Liver (tissue), 9 donors: ENCODE measurements around the gene KLHL12. TPM values are rescaled to one million over a fixed set of nuclear protein-coding genes. Genes with fewer than 3 reads are reported as not detected.

Source experiments
- DNase-seq: peaks from one replicate; pipeline ENCODE4 v3.0.0-alpha.2; 2017; ENCODE audit warnings: low spot score
- H3K27ac ChIP-seq, 2 donors: one replicate each; pipeline ENCODE4 v1.7.0; 2013; ENCODE audit warnings: inconsistent platforms in 2 of 2, low read length in 2 of 2, control low read depth in 1 of 2, low read depth in 1 of 2, mild to moderate bottlenecking in 1 of 2
- H3K27me3 ChIP-seq, 4 donors: one replicate each; pipeline versions ENCODE4 v1.6.1 to v1.7.0; 2013; ENCODE audit warnings: low read length in 3 of 4, inconsistent platforms in 1 of 4, mild to moderate bottlenecking in 1 of 4, moderate library complexity in 1 of 4; ENCODE audit not compliant: control insufficient read depth in 4 of 4, insufficient read depth in 4 of 4
- H3K36me3 ChIP-seq, 4 donors: one replicate each; pipeline versions ENCODE4 v1.6.1 to v1.7.0; 2013; ENCODE audit warnings: low read length in 3 of 4, mild to moderate bottlenecking in 3 of 4, low read depth in 1 of 4, moderate library complexity in 1 of 4; ENCODE audit not compliant: control insufficient read depth in 4 of 4, insufficient read depth in 3 of 4
- H3K4me1 ChIP-seq, 4 donors: one replicate each; pipeline versions ENCODE4 v1.6.1 to v1.7.0; 2013; ENCODE audit warnings: low read length in 3 of 4, mild to moderate bottlenecking in 3 of 4, moderate library complexity in 1 of 4; ENCODE audit not compliant: control insufficient read depth in 4 of 4, insufficient read depth in 4 of 4
- H3K4me3 ChIP-seq, 3 donors: one replicate each; pipeline versions ENCODE4 v1.6.1 to v1.7.0; 2013; ENCODE audit warnings: low read length in 3 of 3, control low read depth in 1 of 3, low read depth in 1 of 3, mild to moderate bottlenecking in 1 of 3
- H3K9ac ChIP-seq, 2 donors: one replicate each; pipeline ENCODE4 v1.7.0; 2013; ENCODE audit warnings: low read length in 2 of 2, mild to moderate bottlenecking in 2 of 2, moderate library complexity in 2 of 2, control low read depth in 1 of 2, low read depth in 1 of 2
- H3K9me3 ChIP-seq, 4 donors: one replicate each; pipeline versions ENCODE4 v1.6.1 to v1.7.0; 2013; ENCODE audit warnings: low read length in 3 of 4; ENCODE audit not compliant: control insufficient read depth in 4 of 4
- CTCF ChIP-seq: fragments of 150-350 bp; IDR thresholded peaks from 2 replicates; pipeline ENCODE4 v1.5.1; 2017; ENCODE audit warnings: improper control_type of control experiment, low read depth, low read length; ENCODE audit not compliant: missing input control
- EGR1 ChIP-seq, 2 donors: IDR thresholded peaks; 2 replicates each; pipeline ENCODE4 v1.6.1; 2016 to 2018; ENCODE audit warnings: antibody characterized with exemption in 2 of 2, low read depth in 2 of 2
- FOXA1 ChIP-seq: IDR thresholded peaks from 2 replicates; pipeline ENCODE4 v1.6.1; 2016; ENCODE audit warnings: antibody characterized with exemption
- FOXA2 ChIP-seq: IDR thresholded peaks from 2 replicates; pipeline ENCODE4 v1.6.1; 2016; ENCODE audit warnings: antibody characterized with exemption
- GABPA ChIP-seq, 2 donors: IDR thresholded peaks in 1 of 2; conservative IDR thresholded peaks in 1 of 2; 2 replicates each; pipeline ENCODE4 v1.6.1; 2016; ENCODE audit warnings: antibody characterized with exemption in 2 of 2, mild to moderate bottlenecking in 1 of 2, moderate library complexity in 1 of 2
- HNF4A ChIP-seq, 2 donors: conservative IDR thresholded peaks; 2 replicates each; pipeline ENCODE4 v1.6.1; 2016; ENCODE audit warnings: antibody characterized with exemption in 2 of 2, mild to moderate bottlenecking in 2 of 2
- HNF4G ChIP-seq: IDR thresholded peaks from 2 replicates; pipeline ENCODE4 v1.6.1; 2016; ENCODE audit warnings: antibody characterized with exemption
- JUND ChIP-seq, 2 donors: IDR thresholded peaks; 2 replicates each; pipeline ENCODE4 v1.6.1; 2016; ENCODE audit warnings: antibody characterized with exemption in 2 of 2
- NR2F2 ChIP-seq: IDR thresholded peaks from 2 replicates; pipeline ENCODE4 v1.6.1; 2016; ENCODE audit warnings: antibody characterized with exemption
- RAD21 ChIP-seq, 2 donors: IDR thresholded peaks; 2 replicates each; pipeline ENCODE4 v1.6.1; 2016; ENCODE audit warnings: antibody characterized with exemption in 2 of 2, mild to moderate bottlenecking in 2 of 2
- RXRA ChIP-seq, 2 donors: IDR thresholded peaks; 2 replicates each; pipeline ENCODE4 v1.6.1; 2017 to 2018; ENCODE audit warnings: antibody characterized with exemption in 2 of 2, mild to moderate bottlenecking in 1 of 2
- SP1 ChIP-seq: IDR thresholded peaks from 2 replicates; pipeline ENCODE4 v1.6.1; 2018; ENCODE audit warnings: antibody characterized with exemption, mild to moderate bottlenecking
- TAF1 ChIP-seq: conservative IDR thresholded peaks from 2 replicates; pipeline ENCODE4 v1.6.1; 2016; ENCODE audit warnings: antibody characterized with exemption, mild to moderate bottlenecking
- YY1 ChIP-seq: IDR thresholded peaks from 2 replicates; pipeline ENCODE4 v1.6.1; 2016; ENCODE audit warnings: antibody characterized with exemption, mild to moderate bottlenecking
- ZBTB33 ChIP-seq: IDR thresholded peaks from 2 replicates; pipeline ENCODE4 v1.6.1; 2016; ENCODE audit warnings: antibody characterized with exemption
- WGBS: extraction: QIAGEN DNeasy Blood & Tissue Kit; methylation state at CpG from one replicate; pipeline ENCODE4 v1.1.7; 2013; 5-methylcytosine and 5-hydroxymethylcytosine counted together
- polyA plus RNA-seq, 2 donors: library from polyadenylated mRNA; stranded (reverse) in 1 of 2; unstranded in 1 of 2; fragments of 200-250 nt in 1 of 2; fragments of >200 nt in 1 of 2; fragmentation: Nextera tagmentation in 1 of 2; extraction: Ambion mirVana in 1 of 2; gene quantifications; one replicate each; pipeline versions ENCODE4 v1.2.1 to v1.2.3, GENCODE V29; 2013 to 2015
- total RNA-seq, 2 donors: library from RNA; depleted of rRNA; stranded (reverse); fragments of >200 nt; gene quantifications; one replicate each; pipeline ENCODE4 v1.2.3, GENCODE V29; 2014
- TF ChIP-seq, protein P1 (sequence below): IDR thresholded peaks from 2 replicates; pipeline ENCODE4 v1.6.1; 2016; ENCODE audit warnings: antibody characterized with exemption
- TF ChIP-seq, protein P2 (sequence below): IDR thresholded peaks from 2 replicates; pipeline ENCODE4 v1.6.1; 2016; ENCODE audit warnings: antibody characterized with exemption
- TF ChIP-seq, protein P3 (sequence below): IDR thresholded peaks from 2 replicates; pipeline ENCODE4 v1.6.1; 2016; ENCODE audit warnings: antibody characterized with exemption, mild to moderate bottlenecking
- donor health status: healthy.
- donor health status: healthy.
- donor health status: healthy.
- donor health status: healthy.
- donor health status: healthy.

KLHL12 gene
- total and polyA plus RNA-seq, 4 donors, result 7.2 to 17.5 (median 10.4) TPM

GRCh38 chr1:202861420-202862132 lies 65.5 kb downstream of the KLHL12 start:
- Histone ChIP-seq H3K9ac (peak overlapping the region in 1 of 2 donors; percentile 20), H3K36me3 (no peaks in the 10 kb centered on the region), H3K4me3 (peak overlapping the region; percentile 67 to 78 (median 74)), H3K27ac (peak overlapping the region; percentile 71 to 73), H3K27me3 (no peaks in the 10 kb centered on the region), H3K4me1 (peaks cover 1 to 28% (median 16%) of the 10 kb centered on the region in 4 donors), H3K9me3 (no peaks in the 10 kb centered on the region)
- peak; percentile 89 for DNase-seq
- TF ChIP-seq CTCF, result no peak
- TF ChIP-seq, protein P1, sequence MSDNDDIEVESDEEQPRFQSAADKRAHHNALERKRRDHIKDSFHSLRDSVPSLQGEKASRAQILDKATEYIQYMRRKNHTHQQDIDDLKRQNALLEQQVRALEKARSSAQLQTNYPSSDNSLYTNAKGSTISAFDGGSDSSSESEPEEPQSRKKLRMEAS, result no peak
- TF ChIP-seq, protein P2, sequence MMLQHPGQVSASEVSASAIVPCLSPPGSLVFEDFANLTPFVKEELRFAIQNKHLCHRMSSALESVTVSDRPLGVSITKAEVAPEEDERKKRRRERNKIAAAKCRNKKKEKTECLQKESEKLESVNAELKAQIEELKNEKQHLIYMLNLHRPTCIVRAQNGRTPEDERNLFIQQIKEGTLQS, result no peak
- TF ChIP-seq YY1, result peak; percentile 69
- no peak for TF ChIP-seq ZBTB33
- TF ChIP-seq NR2F2, result no peak
- peak; percentile 22 to 45 for TF ChIP-seq RAD21 (IDR thresholded peaks at IDR 0.05)
- TF ChIP-seq HNF4G, result no peak
- TF ChIP-seq EGR1 (IDR thresholded peaks at IDR 0.05; ENCODE audit: low read depth in 2 of 2), result peak in 1 of 2 donors; percentile 41
- no peak for TF ChIP-seq FOXA2
- TF ChIP-seq HNF4A (conservative IDR thresholded peaks at IDR 0.05), result peak in 1 of 2 donors; percentile 46
- TF ChIP-seq RXRA (IDR thresholded peaks at IDR 0.05), result peak; percentile 23 to 42
- TF ChIP-seq, protein P3, sequence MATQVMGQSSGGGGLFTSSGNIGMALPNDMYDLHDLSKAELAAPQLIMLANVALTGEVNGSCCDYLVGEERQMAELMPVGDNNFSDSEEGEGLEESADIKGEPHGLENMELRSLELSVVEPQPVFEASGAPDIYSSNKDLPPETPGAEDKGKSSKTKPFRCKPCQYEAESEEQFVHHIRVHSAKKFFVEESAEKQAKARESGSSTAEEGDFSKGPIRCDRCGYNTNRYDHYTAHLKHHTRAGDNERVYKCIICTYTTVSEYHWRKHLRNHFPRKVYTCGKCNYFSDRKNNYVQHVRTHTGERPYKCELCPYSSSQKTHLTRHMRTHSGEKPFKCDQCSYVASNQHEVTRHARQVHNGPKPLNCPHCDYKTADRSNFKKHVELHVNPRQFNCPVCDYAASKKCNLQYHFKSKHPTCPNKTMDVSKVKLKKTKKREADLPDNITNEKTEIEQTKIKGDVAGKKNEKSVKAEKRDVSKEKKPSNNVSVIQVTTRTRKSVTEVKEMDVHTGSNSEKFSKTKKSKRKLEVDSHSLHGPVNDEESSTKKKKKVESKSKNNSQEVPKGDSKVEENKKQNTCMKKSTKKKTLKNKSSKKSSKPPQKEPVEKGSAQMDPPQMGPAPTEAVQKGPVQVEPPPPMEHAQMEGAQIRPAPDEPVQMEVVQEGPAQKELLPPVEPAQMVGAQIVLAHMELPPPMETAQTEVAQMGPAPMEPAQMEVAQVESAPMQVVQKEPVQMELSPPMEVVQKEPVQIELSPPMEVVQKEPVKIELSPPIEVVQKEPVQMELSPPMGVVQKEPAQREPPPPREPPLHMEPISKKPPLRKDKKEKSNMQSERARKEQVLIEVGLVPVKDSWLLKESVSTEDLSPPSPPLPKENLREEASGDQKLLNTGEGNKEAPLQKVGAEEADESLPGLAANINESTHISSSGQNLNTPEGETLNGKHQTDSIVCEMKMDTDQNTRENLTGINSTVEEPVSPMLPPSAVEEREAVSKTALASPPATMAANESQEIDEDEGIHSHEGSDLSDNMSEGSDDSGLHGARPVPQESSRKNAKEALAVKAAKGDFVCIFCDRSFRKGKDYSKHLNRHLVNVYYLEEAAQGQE, result peak; percentile 69
- peak; percentile 43 for TF ChIP-seq TAF1
- no peak for TF ChIP-seq FOXA1
- no peak for TF ChIP-seq JUND (IDR thresholded peaks at IDR 0.05)
- TF ChIP-seq SP1, result peak; percentile 70
- TF ChIP-seq GABPA (IDR thresholded peaks at IDR 0.05 in 1 of 2, conservative IDR thresholded peaks at IDR 0.05 in 1 of 2), result no peak
- under 1% methylated on average over 44 of the region's 44 CpGs for WGBS
